ENCODE data around the gene ZNF784.

The ZNF784 gene

GRCh38 chr19:55666343-55667005 lies 42.1 kb upstream of the ZNF784 start:
- no peak for ATAC-seq (replicated peaks; ENCODE audit: extremely low read depth, poor library complexity, severe bottlenecking)
- Mint-ChIP-seq H3K27me3 (no peaks in the 10 kb centered on the region), H3K4me1 (peaks cover 45% of the 10 kb centered on the region), H3K4me3 (no peak overlapping the region), H3K36me3 (ENCODE audit: insufficient read depth) (peaks cover 71% of the 10 kb centered on the region), H3K9me3 (no peaks in the 10 kb centered on the region), H3K27ac (ENCODE audit: low read depth) (no peak overlapping the region)
- DNase-seq (ENCODE audit: low spot score in 2 of 2), result no peak

GRCh38 chr19:55663846-55664536 lies 39.6 kb upstream of the ZNF784 start:
- H3K36me3 Mint-ChIP-seq (ENCODE audit: insufficient read depth), result peaks cover 75% of the 10 kb centered on the region
- H3K9me3 Mint-ChIP-seq, result no peaks in the 10 kb centered on the region
- ATAC-seq (replicated peaks; ENCODE audit: extremely low read depth, poor library complexity, severe bottlenecking) (no peak), DNase-seq (ENCODE audit: low spot score in 2 of 2) (no peak)
- H3K4me3 Mint-ChIP-seq, result no peak overlapping the region
- H3K4me1 Mint-ChIP-seq, result peaks cover 37% of the 10 kb centered on the region
- H3K27me3 Mint-ChIP-seq, result no peaks in the 10 kb centered on the region
- no peak overlapping the region for H3K27ac Mint-ChIP-seq (ENCODE audit: low read depth)

- Mint-ChIP-seq H3K4me3 (no peak overlapping the region), H3K4me1 (peaks cover 49% of the 10 kb centered on the region)
- no peak for ATAC-seq (replicated peaks; ENCODE audit: extremely low read depth, poor library complexity, severe bottlenecking)
Observed at GRCh38 chr19:55661826-55662225, 37.5 kb upstream of the ZNF784 start.

GRCh38 chr19:55660991-55661390 lies 36.6 kb upstream of the ZNF784 start:
- DNase-seq (ENCODE audit: low spot score in 2 of 2) (no peak), ATAC-seq (replicated peaks; ENCODE audit: extremely low read depth, poor library complexity, severe bottlenecking) (no peak)
- Mint-ChIP-seq H3K4me3 (no peak overlapping the region), H3K9me3 (no peaks in the 10 kb centered on the region), H3K27ac (ENCODE audit: low read depth) (no peak overlapping the region), H3K4me1 (peaks cover 54% of the 10 kb centered on the region), H3K36me3 (ENCODE audit: insufficient read depth) (peaks cover 58% of the 10 kb centered on the region), H3K27me3 (no peaks in the 10 kb centered on the region)

More at GRCh38 chr19:55661826-55662225, 37.5 kb upstream of the ZNF784 start:
- H3K36me3 Mint-ChIP-seq (ENCODE audit: insufficient read depth), result peaks cover 64% of the 10 kb centered on the region
- no peaks in the 10 kb centered on the region for H3K27me3 Mint-ChIP-seq
- DNase-seq (ENCODE audit: low spot score in 2 of 2), result no peak
- H3K27ac Mint-ChIP-seq (ENCODE audit: low read depth), result peak overlapping the region; percentile 69
- no peaks in the 10 kb centered on the region for H3K9me3 Mint-ChIP-seq

GRCh38 chr19:55660404-55660803 lies 36.0 kb upstream of the ZNF784 start:
- no peak for ATAC-seq (replicated peaks; ENCODE audit: extremely low read depth, poor library complexity, severe bottlenecking)
- Mint-ChIP-seq H3K9me3 (no peaks in the 10 kb centered on the region), H3K27ac (ENCODE audit: low read depth) (peak overlapping the region; percentile 91), H3K4me3 (peak overlapping the region; percentile 95), H3K4me1 (peaks cover 60% of the 10 kb centered on the region), H3K27me3 (no peaks in the 10 kb centered on the region), H3K36me3 (ENCODE audit: insufficient read depth) (peaks cover 56% of the 10 kb centered on the region)
- no peak for DNase-seq (ENCODE audit: low spot score in 2 of 2)

- H3K27me3 Mint-ChIP-seq, result no peaks in the 10 kb centered on the region
- H3K4me3 Mint-ChIP-seq, result peak overlapping the region; percentile 95
- peaks cover 56% of the 10 kb centered on the region for H3K36me3 Mint-ChIP-seq (ENCODE audit: insufficient read depth)
- H3K27ac Mint-ChIP-seq (ENCODE audit: low read depth), result peak overlapping the region; percentile 91
- peaks cover 61% of the 10 kb centered on the region for H3K4me1 Mint-ChIP-seq
- no peaks in the 10 kb centered on the region for H3K9me3 Mint-ChIP-seq
- no peak for ATAC-seq (replicated peaks; ENCODE audit: extremely low read depth, poor library complexity, severe bottlenecking)
- no peak for DNase-seq (ENCODE audit: low spot score in 2 of 2)
Observed at GRCh38 chr19:55659822-55660221, 35.5 kb upstream of the ZNF784 start.

- Mint-ChIP-seq H3K9me3 (no peaks in the 10 kb centered on the region), H3K27me3 (no peaks in the 10 kb centered on the region), H3K36me3 (ENCODE audit: insufficient read depth) (peaks cover 55% of the 10 kb centered on the region), H3K4me1 (peaks cover 68% of the 10 kb centered on the region), H3K27ac (ENCODE audit: low read depth) (peak overlapping the region; percentile 91), H3K4me3 (peak overlapping the region; percentile 95)
- DNase-seq (ENCODE audit: low spot score in 2 of 2) (no peak), ATAC-seq (replicated peaks; ENCODE audit: extremely low read depth, poor library complexity, severe bottlenecking) (no peak)
Observed at GRCh38 chr19:55658846-55659459, 34.6 kb upstream of the ZNF784 start.

- Mint-ChIP-seq H3K4me3 (peak overlapping the region; percentile 95), H3K27me3 (no peaks in the 10 kb centered on the region), H3K9me3 (no peaks in the 10 kb centered on the region), H3K4me1 (peaks cover 51% of the 10 kb centered on the region), H3K27ac (ENCODE audit: low read depth) (peak overlapping the region; percentile 100), H3K36me3 (ENCODE audit: insufficient read depth) (peaks cover 46% of the 10 kb centered on the region)
- DNase-seq (ENCODE audit: low spot score in 2 of 2), result no peak
- no peak for ATAC-seq (replicated peaks; ENCODE audit: extremely low read depth, poor library complexity, severe bottlenecking)
Observed at GRCh38 chr19:55656988-55657747, 32.8 kb upstream of the ZNF784 start.

GRCh38 chr19:55656552-55656951 lies 32.2 kb upstream of the ZNF784 start:
- peaks cover 41% of the 10 kb centered on the region for H3K36me3 Mint-ChIP-seq (ENCODE audit: insufficient read depth)
- peak overlapping the region; percentile 100 for H3K27ac Mint-ChIP-seq (ENCODE audit: low read depth)
- DNase-seq (ENCODE audit: low spot score in 2 of 2) (no peak), ATAC-seq (replicated peaks; ENCODE audit: extremely low read depth, poor library complexity, severe bottlenecking) (no peak)
- H3K9me3 Mint-ChIP-seq, result no peaks in the 10 kb centered on the region
- H3K27me3 Mint-ChIP-seq, result no peaks in the 10 kb centered on the region
- peak overlapping the region; percentile 95 for H3K4me3 Mint-ChIP-seq
- H3K4me1 Mint-ChIP-seq, result peaks cover 45% of the 10 kb centered on the region

- ATAC-seq (replicated peaks; ENCODE audit: extremely low read depth, poor library complexity, severe bottlenecking) (no peak), DNase-seq (ENCODE audit: low spot score in 2 of 2) (no peak)
- peak overlapping the region; percentile 100 for H3K27ac Mint-ChIP-seq (ENCODE audit: low read depth)
- no peaks in the 10 kb centered on the region for H3K9me3 Mint-ChIP-seq
- H3K36me3 Mint-ChIP-seq (ENCODE audit: insufficient read depth), result peaks cover 35% of the 10 kb centered on the region
- peak overlapping the region; percentile 95 for H3K4me3 Mint-ChIP-seq
- peaks cover 45% of the 10 kb centered on the region for H3K4me1 Mint-ChIP-seq
- no peaks in the 10 kb centered on the region for H3K27me3 Mint-ChIP-seq
Observed at GRCh38 chr19:55655648-55656040, 31.3 kb upstream of the ZNF784 start.

- Mint-ChIP-seq H3K27me3 (peaks cover under 1% of the 10 kb centered on the region), H3K4me3 (peak within 1 kb of the TSS; percentile 95), H3K4me1 (peaks cover 45% of the 10 kb centered on the region), H3K36me3 (ENCODE audit: insufficient read depth) (peaks cover 30% of the 10 kb centered on the region), H3K9me3 (no peaks in the 10 kb centered on the region), H3K27ac (ENCODE audit: low read depth) (peak within 1 kb of the TSS; percentile 100)
- DNase-seq (ENCODE audit: low spot score in 2 of 2) (peak; percentile 92 to 95), ATAC-seq (replicated peaks; ENCODE audit: extremely low read depth, poor library complexity, severe bottlenecking) (peak; percentile 45)
Observed at GRCh38 chr19:55654868-55655647, 30.7 kb upstream of the ZNF784 start, which contains the start of gene U2AF2. Gene U2AF2 (plus strand): TSS chr19:55655035. CDS start chr19:55655105, 70 bp downstream.
